OCI-M2 (cell line): Measurements from ENCODE around the gene FGF11.

ENCODE experiments used
- DNase-seq: peaks from one replicate; lab custom pipeline; 2025; ENCODE audit not compliant: unreplicated experiment; lab: John Stamatoyannopoulos, UW

The FGF11 gene

DNA sequence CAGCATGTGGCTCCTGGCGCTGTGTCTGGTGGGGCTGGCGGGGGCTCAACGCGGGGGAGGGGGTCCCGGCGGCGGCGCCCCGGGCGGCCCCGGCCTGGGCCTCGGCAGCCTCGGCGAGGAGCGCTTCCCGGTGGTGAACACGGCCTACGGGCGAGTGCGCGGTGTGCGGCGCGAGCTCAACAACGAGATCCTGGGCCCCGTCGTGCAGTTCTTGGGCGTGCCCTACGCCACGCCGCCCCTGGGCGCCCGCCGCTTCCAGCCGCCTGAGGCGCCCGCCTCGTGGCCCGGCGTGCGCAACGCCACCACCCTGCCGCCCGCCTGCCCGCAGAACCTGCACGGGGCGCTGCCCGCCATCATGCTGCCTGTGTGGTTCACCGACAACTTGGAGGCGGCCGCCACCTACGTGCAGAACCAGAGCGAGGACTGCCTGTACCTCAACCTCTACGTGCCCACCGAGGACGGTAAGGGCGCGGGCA is 31.0 kb upstream of the FGF11 start:
- DNase-seq = no peak

- DNase-seq = no peak
Measured at GRCh38 chr17:7408863-7409262, 30.4 kb upstream of the FGF11 start.

- DNase-seq = no peak
Measured at GRCh38 chr17:7409716-7410115, 29.6 kb upstream of the FGF11 start.

DNA sequence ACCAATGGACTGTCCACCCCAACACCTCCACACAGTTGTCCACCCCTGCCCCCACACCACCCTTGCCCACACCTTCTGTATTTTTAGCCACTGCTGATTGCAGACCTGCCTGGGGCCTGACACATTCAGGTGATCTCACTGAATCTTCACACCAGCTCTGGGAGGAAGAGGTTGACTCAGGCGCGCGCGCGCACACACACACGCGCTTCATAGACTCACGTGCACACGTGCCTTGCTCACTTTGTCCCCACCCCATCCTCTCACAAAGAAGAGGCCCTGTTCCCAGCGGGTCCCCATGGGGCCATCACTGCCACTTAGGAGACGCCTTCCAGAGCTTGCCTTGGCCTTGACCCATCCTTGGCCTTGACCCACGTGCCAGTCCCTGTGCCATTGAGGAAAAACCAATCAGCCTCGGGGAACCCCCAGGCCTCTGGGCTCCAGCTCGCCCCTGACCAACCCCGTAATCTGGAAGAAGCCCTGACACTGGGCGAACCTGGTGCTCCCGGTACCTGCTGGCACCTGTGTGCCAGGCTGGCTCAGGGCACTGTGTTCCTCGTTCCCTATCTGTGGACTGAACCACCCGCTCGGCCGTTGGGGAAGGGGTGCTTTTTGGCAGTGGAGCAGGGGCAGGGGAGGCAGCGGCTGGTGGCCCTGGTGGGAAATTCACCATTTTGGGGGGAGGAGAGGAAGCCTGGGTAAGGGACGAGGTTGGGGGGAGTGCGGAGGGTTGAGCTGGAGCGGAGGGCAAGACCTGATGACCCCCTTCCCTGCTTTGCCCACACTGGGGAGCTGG is 28.5 kb upstream of the FGF11 start:
- no peak for DNase-seq

DNA sequence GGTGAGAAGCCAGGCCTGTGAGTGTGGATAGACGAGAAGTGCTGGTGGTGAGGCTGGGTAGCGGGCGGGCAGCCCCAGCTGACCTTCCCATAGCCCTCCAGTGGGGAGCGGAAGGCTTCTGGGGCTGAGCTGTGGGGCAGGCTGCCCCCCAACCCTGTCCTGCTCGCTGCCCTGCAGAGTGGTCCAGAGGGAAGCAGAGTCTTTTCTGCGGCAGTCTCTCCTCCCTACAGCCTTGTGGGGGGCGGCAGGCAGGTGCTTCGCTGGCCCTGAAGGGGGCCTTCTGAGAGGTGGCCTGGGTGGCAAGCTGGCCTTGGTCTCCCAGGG is 27.9 kb upstream of the FGF11 start:
- no peak for DNase-seq

- no peak for DNase-seq
Measured at GRCh38 chr17:7413346-7413985, 25.8 kb upstream of the FGF11 start.

- DNase-seq = no peak
Measured at GRCh38 chr17:7414837-7415236, 24.5 kb upstream of the FGF11 start.

DNA sequence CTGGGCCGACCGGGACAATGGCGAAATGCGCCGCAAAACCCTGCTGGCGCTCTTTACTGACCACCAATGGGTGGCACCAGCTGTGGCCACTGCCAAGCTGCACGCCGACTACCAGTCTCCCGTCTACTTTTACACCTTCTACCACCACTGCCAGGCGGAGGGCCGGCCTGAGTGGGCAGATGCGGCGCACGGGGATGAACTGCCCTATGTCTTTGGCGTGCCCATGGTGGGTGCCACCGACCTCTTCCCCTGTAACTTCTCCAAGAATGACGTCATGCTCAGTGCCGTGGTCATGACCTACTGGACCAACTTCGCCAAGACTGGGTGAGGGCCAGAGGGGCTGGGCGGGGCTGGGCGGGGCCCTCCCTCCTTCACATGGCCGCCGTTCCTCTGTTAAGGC is 23.5 kb upstream of the FGF11 start:
- DNase-seq = no peak

DNA sequence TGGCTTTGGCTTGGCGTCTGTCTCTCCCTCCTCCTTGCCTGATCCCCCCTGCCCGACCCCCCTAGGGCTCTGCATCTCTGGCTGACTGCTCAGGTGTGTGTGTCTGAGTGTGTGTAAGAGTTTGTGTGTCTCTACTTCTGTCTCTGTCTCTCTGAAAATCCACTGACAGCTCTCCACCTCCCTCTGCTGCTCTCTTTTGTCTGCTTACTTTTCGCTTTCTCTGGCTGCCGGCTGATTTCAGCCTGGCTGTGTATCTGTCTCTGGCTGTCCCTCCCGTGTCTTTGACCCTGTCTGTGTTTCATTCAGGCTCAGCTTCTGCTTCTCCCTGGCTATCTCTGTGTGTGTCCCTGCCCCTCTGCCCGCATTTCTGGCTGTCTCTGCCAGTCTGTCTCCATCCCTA is 23.0 kb upstream of the FGF11 start:
- no peak for DNase-seq

DNA sequence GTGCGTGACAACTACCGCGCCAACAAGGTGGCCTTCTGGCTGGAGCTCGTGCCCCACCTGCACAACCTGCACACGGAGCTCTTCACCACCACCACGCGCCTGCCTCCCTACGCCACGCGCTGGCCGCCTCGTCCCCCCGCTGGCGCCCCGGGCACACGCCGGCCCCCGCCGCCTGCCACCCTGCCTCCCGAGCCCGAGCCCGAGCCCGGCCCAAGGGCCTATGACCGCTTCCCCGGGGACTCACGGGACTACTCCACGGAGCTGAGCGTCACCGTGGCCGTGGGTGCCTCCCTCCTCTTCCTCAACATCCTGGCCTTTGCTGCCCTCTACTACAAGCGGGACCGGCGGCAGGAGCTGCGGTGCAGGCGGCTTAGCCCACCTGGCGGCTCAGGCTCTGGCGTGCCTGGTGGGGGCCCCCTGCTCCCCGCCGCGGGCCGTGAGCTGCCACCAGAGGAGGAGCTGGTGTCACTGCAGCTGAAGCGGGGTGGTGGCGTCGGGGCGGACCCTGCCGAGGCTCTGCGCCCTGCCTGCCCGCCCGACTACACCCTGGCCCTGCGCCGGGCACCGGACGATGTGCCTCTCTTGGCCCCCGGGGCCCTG is 22.2 kb upstream of the FGF11 start:
- DNase-seq = no peak

DNA sequence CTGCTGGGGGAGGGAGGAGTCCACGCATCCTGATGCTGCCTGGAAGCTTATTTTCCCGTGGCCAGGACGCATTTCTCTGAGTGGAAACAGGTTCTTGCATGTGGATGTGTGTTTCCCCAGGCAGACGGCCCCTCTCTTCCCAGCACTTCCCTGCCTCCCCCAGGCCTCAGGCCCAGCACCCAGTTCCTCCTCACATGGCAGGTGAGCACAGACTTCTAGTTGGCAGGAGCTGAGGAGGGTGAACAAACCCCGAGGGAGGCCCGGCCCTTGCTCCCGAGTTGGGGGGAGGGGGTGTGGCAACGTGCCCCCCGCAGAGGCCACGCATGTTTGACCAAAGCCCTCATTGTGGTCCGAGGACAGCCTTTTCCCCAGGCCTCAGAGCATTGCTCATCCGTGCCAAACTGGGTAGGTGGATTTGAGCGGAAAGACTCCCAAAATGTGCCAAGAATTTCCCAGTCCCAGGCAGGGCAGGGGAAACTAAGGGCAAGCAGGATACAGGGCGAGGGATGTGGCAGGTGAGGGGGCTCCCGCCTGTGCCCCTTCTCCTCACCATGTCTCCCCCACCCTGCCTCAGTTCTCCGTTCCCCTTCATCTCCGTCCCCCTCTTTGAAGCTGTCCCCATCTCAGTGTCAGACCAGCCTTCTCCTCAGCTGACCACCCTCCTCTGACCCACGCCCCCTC is 20.7 kb upstream of the FGF11 start:
- no peak for DNase-seq

- DNase-seq = no peak
Measured at GRCh38 chr17:7419819-7420610, 19.3 kb upstream of the FGF11 start, which contains the start of gene SPEM1. Gene SPEM1 (plus strand): TSS chr17:7420324. CDS start chr17:7420385, 61 bp downstream.

GRCh38 chr17:7421186-7421585 is 18.1 kb upstream of the FGF11 start:
- no peak for DNase-seq

GRCh38 chr17:7423679-7424078 is 15.6 kb upstream of the FGF11 start:
- DNase-seq = no peak

DNA sequence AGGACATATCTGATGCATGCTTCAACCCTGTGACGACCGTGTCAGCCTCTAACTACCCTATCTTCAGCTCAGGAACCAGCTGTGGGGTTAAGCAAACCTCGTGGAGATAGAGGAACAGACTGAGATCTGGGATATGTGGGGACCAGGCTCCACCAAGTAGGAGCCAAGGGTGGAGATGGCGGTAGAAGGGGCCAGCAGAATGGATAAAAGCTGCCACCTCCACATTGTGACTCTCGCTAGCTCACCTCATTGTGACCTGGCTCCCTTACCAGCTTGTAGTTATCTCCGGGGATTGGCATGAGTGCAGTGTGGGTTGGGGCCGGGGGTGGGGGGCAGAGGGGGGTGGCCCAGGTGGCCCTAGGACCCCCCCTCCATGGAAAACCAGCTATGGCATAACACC is 14.0 kb upstream of the FGF11 start, which contains the start of gene SPEM2:
TSS of gene SPEM2 (plus strand) at position 301 of the 400 bp plus-strand sequence. CDS start at position 374, 73 bp downstream.
- no peak for DNase-seq

DNA sequence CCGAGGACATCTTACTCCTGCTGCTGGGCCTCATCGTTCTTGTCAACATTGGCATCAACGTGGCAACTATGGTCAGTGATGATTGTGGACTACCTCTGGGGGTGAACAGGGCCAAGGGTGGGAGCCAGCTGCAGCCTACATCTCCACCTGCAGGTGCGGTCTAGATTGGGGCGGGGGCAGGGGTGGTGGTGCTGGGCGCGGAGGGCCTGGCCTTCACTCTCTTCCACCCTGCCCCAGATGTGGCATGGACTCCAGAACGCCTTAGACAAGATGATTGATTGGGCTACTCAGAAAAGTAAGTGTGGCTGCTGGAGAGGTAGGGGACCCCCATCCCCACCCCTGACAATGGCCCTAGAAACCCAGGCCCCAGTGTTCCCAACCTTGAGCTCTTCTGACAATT is 13.6 kb upstream of the FGF11 start:
- no peak for DNase-seq

DNA sequence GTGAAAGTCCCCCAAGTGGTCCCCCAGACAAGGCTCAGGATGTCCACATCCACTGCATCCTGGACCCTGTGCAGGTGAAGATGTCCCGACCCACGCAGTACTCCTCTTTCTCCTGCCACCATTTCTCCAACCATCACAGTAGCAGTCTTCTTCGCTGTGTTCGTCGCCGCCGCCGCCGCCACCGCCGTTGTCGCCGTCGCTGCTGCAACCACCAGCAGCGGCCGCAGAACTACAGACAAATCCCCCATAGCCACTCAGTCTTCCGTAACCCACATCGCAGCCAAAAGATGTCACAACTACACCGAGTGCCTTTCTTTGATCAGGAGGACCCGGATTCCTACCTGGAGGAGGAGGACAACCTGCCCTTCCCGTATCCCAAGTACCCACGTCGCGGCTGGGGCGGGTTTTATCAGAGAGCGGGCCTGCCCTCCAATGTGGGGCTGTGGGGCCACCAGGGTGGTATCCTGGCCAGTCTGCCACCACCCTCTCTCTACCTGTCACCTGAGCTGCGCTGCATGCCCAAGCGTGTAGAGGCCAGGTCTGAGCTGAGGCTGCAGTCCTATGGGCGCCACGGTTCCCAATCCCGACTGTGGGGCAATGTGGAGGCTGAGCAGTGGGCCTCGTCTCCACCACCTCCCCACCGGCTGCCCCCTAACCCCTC is 13.0 kb upstream of the FGF11 start:
- no peak for DNase-seq

DNA sequence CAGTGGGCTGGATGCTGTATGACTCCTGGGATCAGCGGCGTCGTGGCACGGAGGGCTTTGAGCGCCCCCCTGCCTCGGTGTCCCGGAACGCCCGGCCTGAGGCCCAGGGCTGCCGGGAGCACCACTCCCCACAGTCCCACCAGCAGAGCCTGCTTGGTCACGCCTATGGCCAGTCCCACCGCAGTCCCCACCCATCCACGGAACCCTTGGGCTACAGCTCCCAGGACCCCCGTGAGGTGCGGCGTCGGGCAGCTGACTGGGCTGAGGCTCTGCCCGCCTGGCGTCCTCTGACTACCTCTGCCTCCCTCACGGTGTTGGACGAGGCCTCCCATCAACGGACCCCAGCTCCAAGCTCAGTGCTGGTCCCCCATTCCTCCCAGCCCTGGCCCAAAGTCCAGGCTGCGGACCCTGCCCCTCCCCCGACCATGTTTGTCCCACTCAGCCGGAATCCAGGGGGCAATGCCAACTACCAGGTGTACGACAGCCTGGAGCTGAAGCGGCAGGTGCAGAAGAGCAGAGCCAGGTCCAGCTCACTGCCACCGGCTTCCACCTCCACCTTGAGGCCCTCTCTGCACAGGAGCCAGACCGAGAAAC is 12.3 kb upstream of the FGF11 start:
- no peak for DNase-seq

GRCh38 chr17:7427549-7427948 is 11.8 kb upstream of the FGF11 start:
- DNase-seq = no peak

- no peak for DNase-seq
Measured at GRCh38 chr17:7428557-7428956, 10.8 kb upstream of the FGF11 start, which contains the start of gene SPEM3. Gene SPEM3 (plus strand): TSS chr17:7428857. CDS start chr17:7428903, 46 bp downstream.
